K562 (cell line): ENCODE data around the gene ACSBG1. TPM values are rescaled to one million over a fixed set of nuclear protein-coding genes. Genes with fewer than 3 reads are reported as not detected.

Experiments used
- ATAC-seq: fragments of 200-7000 bp; cut with Tn5 transposase; 3 replicates; pipeline ENCODE4 v1.9.1; 2020; ENCODE audit warnings: moderate library complexity
- BruUV-seq: library from RNA; stranded (reverse); fragments of 400-500 nt; replicated peaks from 2 replicates; lab custom pipeline; 2021; lab: Mats Ljungman, UMichigan
- CTCF ChIA-PET: fragments of 300-600 bp; formaldehyde crosslinking; extraction: SDS; loops from one replicate; lab custom pipeline; 2021; ENCODE audit warnings: low intra/inter-chr PET ratio; lab: Yijun Ruan, JAX
- POLR2A ChIA-PET: fragments of 300-600, 350-650 bp; sonication (Branson Sonifier 250); formaldehyde crosslinking; extraction: SDS; loops from one replicate; lab custom pipeline; 2021; ENCODE audit warnings: antibody characterized with exemption, inconsistent platforms; lab: Yijun Ruan, JAX
- DNase-seq, 4 experiments: peaks; one replicate each; pipeline versions ENCODE4 v3.0.0 to v3.0.0-alpha.2; 2011 to 2018; ENCODE audit warnings: low spot score in 3 of 4, mixed read lengths in 3 of 4; ENCODE audit errors: extremely low read depth in 1 of 4
- FAIRE-seq: peaks from 2 replicates; lab custom pipeline; 2011; peaks lifted over from hg19 to GRCh38; lab: Jason Lieb, UNC
- H2AFZ ChIP-seq: 2 replicates; pipeline ENCODE4 v1.6.0; 2011; ENCODE audit warnings: low read depth, low read length, control low read depth, inconsistent platforms
- H3K27ac ChIP-seq: fragments of 200-600 bp; 3 replicates; pipeline ENCODE4 v1.8.0; 2011; ENCODE audit warnings: low read depth, mild to moderate bottlenecking, control low read depth, inconsistent platforms, low read length, moderate library complexity, mixed read lengths; ENCODE audit errors: extremely low read depth
- H3K27me3 ChIP-seq, 2 experiments: fragments of 300-600 bp in 1 of 2; 2 replicates in 1 of 2; 3 replicates in 1 of 2; pipeline versions ENCODE4 v1.6.0 to v1.8.0; 2011; ENCODE audit warnings: inconsistent platforms in 2 of 2, low read length in 2 of 2, mild to moderate bottlenecking in 1 of 2, mixed read lengths in 1 of 2, moderate library complexity in 1 of 2; ENCODE audit not compliant: control insufficient read depth in 2 of 2, insufficient read depth in 2 of 2
- H3K36me3 ChIP-seq: fragments of 300-600 bp; 3 replicates; pipeline ENCODE4 v1.8.0; 2011; ENCODE audit warnings: mild to moderate bottlenecking, low read length, inconsistent platforms; ENCODE audit not compliant: control insufficient read depth, insufficient read depth
- H3K4me1 ChIP-seq, 2 experiments: fragments of 200-600 bp in 1 of 2; replicated peaks in 1 of 2; 2 replicates in 1 of 2; 3 replicates in 1 of 2; pipeline versions ENCODE4 v1.5.1 to v1.8.0; 2011; ENCODE audit warnings: inconsistent platforms in 2 of 2, low read length in 2 of 2, mild to moderate bottlenecking in 1 of 2, mixed read lengths in 1 of 2, moderate library complexity in 1 of 2; ENCODE audit not compliant: control insufficient read depth in 2 of 2, insufficient read depth in 2 of 2
- H3K4me2 ChIP-seq: 2 replicates; pipeline ENCODE4 v1.6.1; 2011; ENCODE audit warnings: low read length, control low read depth, inconsistent platforms, mixed read lengths; ENCODE audit not compliant: insufficient read depth
- H3K4me3 ChIP-seq: fragments of 200-600 bp; sonication (generic), shearing (Covaris generic); 2 replicates; pipeline ENCODE4 v1.5.1; 2016; ENCODE audit warnings: control low read depth, inconsistent platforms
- H3K79me2 ChIP-seq: fragments of 200-600 bp; 3 replicates; pipeline ENCODE4 v1.8.0; 2011; ENCODE audit warnings: low read length, inconsistent platforms; ENCODE audit not compliant: control insufficient read depth, insufficient read depth
- H3K9ac ChIP-seq, 2 experiments: 2 replicates each; pipeline versions ENCODE4 v1.6.0 to v1.6.1; 2011; ENCODE audit warnings: low read depth in 2 of 2, low read length in 2 of 2, control low read depth in 1 of 2, inconsistent platforms in 1 of 2, mild to moderate bottlenecking in 1 of 2, mixed read lengths in 1 of 2; ENCODE audit not compliant: insufficient read depth in 1 of 2
- H3K9me1 ChIP-seq: one replicate; pipeline ENCODE4 v1.6.0; 2011; ENCODE audit warnings: inconsistent platforms, mild to moderate bottlenecking, low read length, moderate library complexity; ENCODE audit not compliant: control insufficient read depth, insufficient read depth
- H3K9me3 ChIP-seq: replicated peaks from 2 replicates; pipeline ENCODE4 v1.5.1; 2011; ENCODE audit warnings: low read depth, low read length, inconsistent platforms; ENCODE audit not compliant: control insufficient read depth, insufficient read depth
- H4K20me1 ChIP-seq: replicated peaks from 2 replicates; pipeline ENCODE4 v1.6.1; 2011; ENCODE audit warnings: low read length, inconsistent platforms, mixed read lengths; ENCODE audit not compliant: control insufficient read depth, insufficient read depth
- FOXA1 ChIP-seq: fragments of 450-650 bp; IDR thresholded peaks from 2 replicates; pipeline ENCODE4 v1.6.1; 2016; ENCODE audit warnings: mild to moderate bottlenecking, borderline replicate concordance
- MYC ChIP-seq, 2 experiments: fragments of 250-450 bp in 1 of 2; sonication (Bioruptor Pico) in 1 of 2; IDR thresholded peaks; 2 replicates each; pipeline versions ENCODE4 v1.5.1 to v1.6.1; 2012 to 2021; ENCODE audit warnings: low read depth in 2 of 2, borderline replicate concordance in 1 of 2, improper control_type of control experiment in 1 of 2, low read length in 1 of 2, mild to moderate bottlenecking in 1 of 2, moderate library complexity in 1 of 2
- PML ChIP-seq: IDR thresholded peaks from 2 replicates; pipeline ENCODE4 v1.6.1; 2012; ENCODE audit warnings: low read length, inconsistent platforms
- RBFOX2 ChIP-seq: fragments of 200-400 bp; formaldehyde crosslinking; IDR thresholded peaks from 2 replicates; pipeline ENCODE4 v1.6.1; 2017; ENCODE audit warnings: low read depth, mild to moderate bottlenecking, low read length, moderate library complexity
- SMAD3 ChIP-seq: fragments of 450-650 bp; formaldehyde crosslinking; conservative IDR thresholded peaks from 2 replicates; pipeline ENCODE4 v1.4.0; 2020; ENCODE audit warnings: mild to moderate bottlenecking
- ZNF311 ChIP-seq: fragments of 250-450 bp; sonication (Bioruptor Pico); IDR thresholded peaks from 2 replicates; pipeline ENCODE4 v1.4.0; 2020; ENCODE audit warnings: mild to moderate bottlenecking, moderate library complexity
- whole genome bisulfite sequencing: fragments of 100-300 bp; shearing (Covaris generic); methylation state at CpG from one replicate; pipeline ENCODE4 v1.1.6; 2016; ENCODE audit warnings: low coverage, mixed read lengths; ENCODE audit not compliant: insufficient coverage; ENCODE audit errors: missing lambda C conversion rate; 5-methylcytosine and 5-hydroxymethylcytosine counted together
- in situ Hi-C: fragments of 300-500 bp; cut with MboI; formaldehyde crosslinking; loops from 4 replicates; pipeline ENCODE4 v1.15.0; 2018; ENCODE audit warnings: inconsistent platforms, mixed read lengths
- intact Hi-C: fragments of 100-400 bp; cut with micrococcal nuclease; formaldehyde crosslinking; loops from 2 replicates; pipeline ENCODE4 v1.14.2; 2022
- polyA plus RNA-seq, 8 experiments: library from polyadenylated mRNA; depleted of rRNA in 4 of 8; stranded (reverse) in 5 of 8; unstranded in 3 of 8; fragments of >200 nt; fragmentation: Nextera tagmentation in 2 of 8; fragmentation: Illumina TruSeq in 1 of 8; extraction: Ambion mirVana in 2 of 8; extraction: Trizol in 1 of 8; gene quantifications; 2 replicates each; pipeline versions ENCODE4 v1.2.1 to v1.2.3, GENCODE V29; 2011 to 2014; ENCODE audit warnings: inconsistent platforms in 1 of 8, missing spikeins in 1 of 8
- total RNA-seq, 7 experiments: library from RNA; depleted of rRNA in 6 of 7; stranded (reverse); fragments of >200 nt in 6 of 7; fragmentation: Illumina TruSeq in 2 of 7; extraction: Trizol in 2 of 7; gene quantifications; 2 replicates each; pipeline versions ENCODE4 v1.2.1 to v1.2.3, GENCODE V29; 2011 to 2021; ENCODE audit warnings: low replicate concordance in 1 of 7
- TF ChIP-seq, protein P1 (sequence below): IDR thresholded peaks from 3 replicates; pipeline ENCODE4 v1.6.1; 2011; ENCODE audit warnings: borderline replicate concordance, mild to moderate bottlenecking, moderate library complexity; ENCODE audit not compliant: insufficient read length; ENCODE audit errors: extremely low read depth

ACSBG1 gene
- total and polyA plus RNA-seq, 9 of the 15 experiments (the other 6 are each of a cell fraction or from before 2014, with no cell fraction given), result 0.36 to 6.4 (median 2.5) TPM

GRCh38 chr15:78162038-78162437, 72.3 kb downstream of the ACSBG1 start:
- no peak for FAIRE-seq
- CTCF ChIA-PET, result no interaction called here

More at GRCh38 chr15:78162038-78162437, 72.3 kb downstream of the ACSBG1 start:
- DNase-seq, result no peak
- H3K9me1 ChIP-seq, result no peaks in the 10 kb centered on the region
- H3K27ac ChIP-seq, result no peak overlapping the region
- ATAC-seq, result no peak
- no peak overlapping the region for H2AFZ ChIP-seq
- WGBS, result 86% methylated on average over 13 of the region's 13 CpGs
- BruUV-seq, result no TSS peak
- no peak overlapping the region for H3K4me3 ChIP-seq
- in situ Hi-C loops (no loop called here), intact Hi-C loops (no loop called here)
- POLR2A ChIA-PET, result interaction anchor here (1.3 kb wide), 1 partner anchor 14 kb away, joined by 3 read pairs; no protein-coding TSS in a partner anchor
- H3K27me3 ChIP-seq, result no peaks in the 10 kb centered on the region
- peaks cover 84% of the 10 kb centered on the region for H3K36me3 ChIP-seq
- no peaks in the 10 kb centered on the region for H4K20me1 ChIP-seq
- no peak for TF ChIP-seq ZNF311 (CRISPR knock-in tag)
- TF ChIP-seq FOXA1, result no peak
- no peak for TF ChIP-seq RBFOX2
- TF ChIP-seq PML, result no peak
- TF ChIP-seq, protein P1, sequence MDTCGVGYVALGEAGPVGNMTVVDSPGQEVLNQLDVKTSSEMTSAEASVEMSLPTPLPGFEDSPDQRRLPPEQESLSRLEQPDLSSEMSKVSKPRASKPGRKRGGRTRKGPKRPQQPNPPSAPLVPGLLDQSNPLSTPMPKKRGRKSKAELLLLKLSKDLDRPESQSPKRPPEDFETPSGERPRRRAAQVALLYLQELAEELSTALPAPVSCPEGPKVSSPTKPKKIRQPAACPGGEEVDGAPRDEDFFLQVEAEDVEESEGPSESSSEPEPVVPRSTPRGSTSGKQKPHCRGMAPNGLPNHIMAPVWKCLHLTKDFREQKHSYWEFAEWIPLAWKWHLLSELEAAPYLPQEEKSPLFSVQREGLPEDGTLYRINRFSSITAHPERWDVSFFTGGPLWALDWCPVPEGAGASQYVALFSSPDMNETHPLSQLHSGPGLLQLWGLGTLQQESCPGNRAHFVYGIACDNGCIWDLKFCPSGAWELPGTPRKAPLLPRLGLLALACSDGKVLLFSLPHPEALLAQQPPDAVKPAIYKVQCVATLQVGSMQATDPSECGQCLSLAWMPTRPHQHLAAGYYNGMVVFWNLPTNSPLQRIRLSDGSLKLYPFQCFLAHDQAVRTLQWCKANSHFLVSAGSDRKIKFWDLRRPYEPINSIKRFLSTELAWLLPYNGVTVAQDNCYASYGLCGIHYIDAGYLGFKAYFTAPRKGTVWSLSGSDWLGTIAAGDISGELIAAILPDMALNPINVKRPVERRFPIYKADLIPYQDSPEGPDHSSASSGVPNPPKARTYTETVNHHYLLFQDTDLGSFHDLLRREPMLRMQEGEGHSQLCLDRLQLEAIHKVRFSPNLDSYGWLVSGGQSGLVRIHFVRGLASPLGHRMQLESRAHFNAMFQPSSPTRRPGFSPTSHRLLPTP, result no peak
- no peak for TF ChIP-seq MYC (IDR thresholded peaks at IDR 0.05; ENCODE audit: low read depth, low read length)
- no peak for TF ChIP-seq MYC (CRISPR knock-in tag; IDR thresholded peaks at IDR 0.05; ENCODE audit: borderline replicate concordance, low read depth)
- TF ChIP-seq SMAD3 (CRISPR knock-in tag), result no peak
- H3K4me1 ChIP-seq, result no peaks in the 10 kb centered on the region
- H3K79me2 ChIP-seq, result no peaks in the 10 kb centered on the region
- no peak overlapping the region for H3K9ac ChIP-seq
- no peak overlapping the region for H3K4me2 ChIP-seq
- no peaks in the 10 kb centered on the region for H3K9me3 ChIP-seq
